Panc1 (cell line): ENCODE measurements around the gene DOK6. TPM values are rescaled to one million over a fixed set of nuclear protein-coding genes. Genes with fewer than 3 reads are reported as not detected.
"Not testable (repeated sequence)": the region's sequence is repeated elsewhere in the genome, so short reads cannot be mapped to it uniquely, and the experiment has no call there.

ENCODE experiments used
- ATAC-seq: fragments of 200-7000 bp; cut with Tn5 transposase; 2 replicates; pipeline ENCODE4 v1.9.1; 2020; ENCODE audit warnings: mild to moderate bottlenecking, moderate library complexity
- BruUV-seq: library from RNA; stranded (reverse); fragments of 400-500 nt; replicated peaks from 2 replicates; lab custom pipeline; 2021; lab: Mats Ljungman, UMichigan
- CTCF ChIA-PET: fragments of 300-600 bp; sonication (Branson Sonifier 250); formaldehyde crosslinking; loops from one replicate; lab custom pipeline; 2022; ENCODE audit warnings: antibody characterized with exemption; lab: Charles Lee
- POLR2A ChIA-PET: fragments of 300-600 bp; sonication (Branson Sonifier 250); formaldehyde crosslinking; loops from one replicate; lab custom pipeline; 2022; ENCODE audit warnings: antibody characterized with exemption; lab: Charles Lee
- DNase-seq: peaks from one replicate; pipeline ENCODE4 v3.0.0-alpha.2; 2010; ENCODE audit warnings: low read depth, low spot score
- H3K27ac ChIP-seq: 2 replicates; pipeline ENCODE4 v1.5.1; 2011; ENCODE audit warnings: mild to moderate bottlenecking, low read length, inconsistent platforms
- H3K27me3 ChIP-seq: fragments of 200-500 bp; sonication (Bioruptor generic); 2 replicates; pipeline ENCODE4 v1.6.0; 2014; ENCODE audit warnings: low read length, inconsistent platforms; ENCODE audit not compliant: control insufficient read depth, insufficient read depth
- H3K36me3 ChIP-seq: fragments of 200-500 bp; sonication (Bioruptor generic); 2 replicates; pipeline ENCODE4 v1.5.1; 2014; ENCODE audit warnings: inconsistent platforms, mild to moderate bottlenecking, low read length, moderate library complexity; ENCODE audit not compliant: control insufficient read depth, insufficient read depth
- H3K4me1 ChIP-seq: 2 replicates; pipeline ENCODE4 v1.5.1; 2011; ENCODE audit warnings: inconsistent platforms, mild to moderate bottlenecking, low read length, moderate library complexity; ENCODE audit not compliant: control insufficient read depth, insufficient read depth
- H3K4me3 ChIP-seq, 2 experiments: 2 replicates each; pipeline ENCODE4 v1.5.1; 2011 to 2012; ENCODE audit warnings: low read depth in 2 of 2, low read length in 2 of 2, mild to moderate bottlenecking in 2 of 2, inconsistent platforms in 1 of 2, moderate library complexity in 1 of 2
- H3K9me3 ChIP-seq: fragments of 200-500 bp; sonication (Bioruptor generic); 2 replicates; pipeline ENCODE4 v1.5.1; 2014; ENCODE audit warnings: low read depth, mild to moderate bottlenecking, inconsistent platforms, low read length, moderate library complexity; ENCODE audit not compliant: control insufficient read depth, insufficient read depth
- POLR2AphosphoS5 ChIP-seq: IDR thresholded peaks from 2 replicates; pipeline ENCODE4 v1.6.1; 2012; ENCODE audit warnings: mild to moderate bottlenecking, low read depth, low read length, moderate library complexity
- SIN3A ChIP-seq: IDR thresholded peaks from 2 replicates; pipeline ENCODE4 v1.6.1; 2012; ENCODE audit warnings: low read depth, mild to moderate bottlenecking, low read length, moderate library complexity, borderline replicate concordance; ENCODE audit not compliant: insufficient read depth
- TCF7L2 ChIP-seq: IDR thresholded peaks from 2 replicates; pipeline ENCODE4 v1.6.1; 2011; ENCODE audit warnings: mild to moderate bottlenecking, low read depth, low read length, inconsistent platforms
- in situ Hi-C: cut with HindIII; loops from 2 replicates; pipeline ENCODE4 v1.10.0; 2016; ENCODE audit warnings: low sequenced_read_pairs, low pct_unique_long_range_greater_than_20kb
- intact Hi-C: fragments of 100-400 bp; cut with micrococcal nuclease; formaldehyde crosslinking; loops from one replicate; pipeline ENCODE4 v1.10.0; 2022; ENCODE audit not compliant: unreplicated experiment
- total RNA-seq: library from RNA; stranded (reverse); gene quantifications from one replicate; pipeline ENCODE4 v1.2.1, GENCODE V29; 2021; ENCODE audit not compliant: unreplicated experiment
- TF ChIP-seq, protein P1 (sequence below), 2 experiments: IDR thresholded peaks; 2 replicates each; pipeline ENCODE4 v1.6.1; 2011 to 2012; ENCODE audit warnings: low read depth in 2 of 2, control low read depth in 1 of 2, low read length in 1 of 2, mild to moderate bottlenecking in 1 of 2, moderate library complexity in 1 of 2; ENCODE audit not compliant: insufficient read depth in 1 of 2
- TF ChIP-seq, protein P2 (sequence below): fragments of 450-650 bp; IDR thresholded peaks from 2 replicates; pipeline ENCODE4 v1.5.1; 2017; ENCODE audit warnings: mild to moderate bottlenecking

DOK6 gene
- total RNA-seq, 1 experiment from 2014 or later, result not detected

DNA sequence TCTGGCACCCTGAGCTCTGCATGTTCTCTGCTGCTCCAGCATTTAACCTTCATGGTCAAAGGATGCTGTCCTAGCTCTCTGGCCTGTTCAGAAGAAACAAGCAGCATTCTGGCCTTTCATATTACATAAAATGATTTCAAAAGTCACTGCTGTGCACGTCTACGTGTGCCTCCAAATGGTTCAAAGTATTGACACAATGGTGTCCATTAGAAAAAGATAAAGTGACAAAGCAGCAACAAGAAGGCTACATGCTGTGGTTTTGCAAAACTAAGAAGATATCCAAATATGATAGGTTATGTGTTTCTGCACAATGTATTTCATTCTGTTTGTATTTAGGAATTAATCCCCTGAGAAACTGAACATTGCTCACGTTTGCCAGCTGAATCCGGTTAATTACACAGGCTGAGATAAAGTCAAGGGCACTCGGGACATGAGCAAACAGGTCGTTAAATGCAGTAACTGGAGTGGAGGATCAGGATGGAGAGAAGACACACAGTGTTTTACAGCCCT is 258.5 kb downstream of the DOK6 start:
- no peak for TF ChIP-seq TCF7L2
- TF ChIP-seq, protein P1, sequence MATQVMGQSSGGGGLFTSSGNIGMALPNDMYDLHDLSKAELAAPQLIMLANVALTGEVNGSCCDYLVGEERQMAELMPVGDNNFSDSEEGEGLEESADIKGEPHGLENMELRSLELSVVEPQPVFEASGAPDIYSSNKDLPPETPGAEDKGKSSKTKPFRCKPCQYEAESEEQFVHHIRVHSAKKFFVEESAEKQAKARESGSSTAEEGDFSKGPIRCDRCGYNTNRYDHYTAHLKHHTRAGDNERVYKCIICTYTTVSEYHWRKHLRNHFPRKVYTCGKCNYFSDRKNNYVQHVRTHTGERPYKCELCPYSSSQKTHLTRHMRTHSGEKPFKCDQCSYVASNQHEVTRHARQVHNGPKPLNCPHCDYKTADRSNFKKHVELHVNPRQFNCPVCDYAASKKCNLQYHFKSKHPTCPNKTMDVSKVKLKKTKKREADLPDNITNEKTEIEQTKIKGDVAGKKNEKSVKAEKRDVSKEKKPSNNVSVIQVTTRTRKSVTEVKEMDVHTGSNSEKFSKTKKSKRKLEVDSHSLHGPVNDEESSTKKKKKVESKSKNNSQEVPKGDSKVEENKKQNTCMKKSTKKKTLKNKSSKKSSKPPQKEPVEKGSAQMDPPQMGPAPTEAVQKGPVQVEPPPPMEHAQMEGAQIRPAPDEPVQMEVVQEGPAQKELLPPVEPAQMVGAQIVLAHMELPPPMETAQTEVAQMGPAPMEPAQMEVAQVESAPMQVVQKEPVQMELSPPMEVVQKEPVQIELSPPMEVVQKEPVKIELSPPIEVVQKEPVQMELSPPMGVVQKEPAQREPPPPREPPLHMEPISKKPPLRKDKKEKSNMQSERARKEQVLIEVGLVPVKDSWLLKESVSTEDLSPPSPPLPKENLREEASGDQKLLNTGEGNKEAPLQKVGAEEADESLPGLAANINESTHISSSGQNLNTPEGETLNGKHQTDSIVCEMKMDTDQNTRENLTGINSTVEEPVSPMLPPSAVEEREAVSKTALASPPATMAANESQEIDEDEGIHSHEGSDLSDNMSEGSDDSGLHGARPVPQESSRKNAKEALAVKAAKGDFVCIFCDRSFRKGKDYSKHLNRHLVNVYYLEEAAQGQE (IDR thresholded peaks at IDR 0.05; ENCODE audit: insufficient read depth in 1 of 2, low read depth in 2 of 2, low read length in 1 of 2), result no peak
- no peak for TF ChIP-seq SIN3A
- TF ChIP-seq POLR2AphosphoS5, result no peak
- TF ChIP-seq, protein P2, sequence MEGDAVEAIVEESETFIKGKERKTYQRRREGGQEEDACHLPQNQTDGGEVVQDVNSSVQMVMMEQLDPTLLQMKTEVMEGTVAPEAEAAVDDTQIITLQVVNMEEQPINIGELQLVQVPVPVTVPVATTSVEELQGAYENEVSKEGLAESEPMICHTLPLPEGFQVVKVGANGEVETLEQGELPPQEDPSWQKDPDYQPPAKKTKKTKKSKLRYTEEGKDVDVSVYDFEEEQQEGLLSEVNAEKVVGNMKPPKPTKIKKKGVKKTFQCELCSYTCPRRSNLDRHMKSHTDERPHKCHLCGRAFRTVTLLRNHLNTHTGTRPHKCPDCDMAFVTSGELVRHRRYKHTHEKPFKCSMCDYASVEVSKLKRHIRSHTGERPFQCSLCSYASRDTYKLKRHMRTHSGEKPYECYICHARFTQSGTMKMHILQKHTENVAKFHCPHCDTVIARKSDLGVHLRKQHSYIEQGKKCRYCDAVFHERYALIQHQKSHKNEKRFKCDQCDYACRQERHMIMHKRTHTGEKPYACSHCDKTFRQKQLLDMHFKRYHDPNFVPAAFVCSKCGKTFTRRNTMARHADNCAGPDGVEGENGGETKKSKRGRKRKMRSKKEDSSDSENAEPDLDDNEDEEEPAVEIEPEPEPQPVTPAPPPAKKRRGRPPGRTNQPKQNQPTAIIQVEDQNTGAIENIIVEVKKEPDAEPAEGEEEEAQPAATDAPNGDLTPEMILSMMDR, result no peak
- intact Hi-C loops, result no loop called here
- DNase-seq, result no peak
- H3K9me3 ChIP-seq, result no peaks in the 10 kb centered on the region
- no peaks in the 10 kb centered on the region for H3K27me3 ChIP-seq
- no peaks in the 10 kb centered on the region for H3K4me1 ChIP-seq
- ChIA-PET POLR2A (no interaction called here), CTCF (no interaction called here)
- no peak overlapping the region for H3K27ac ChIP-seq
- in situ Hi-C loops, result no loop called here
- no peak overlapping the region for H3K4me3 ChIP-seq
- BruUV-seq, result no TSS peak
- no peaks in the 10 kb centered on the region for H3K36me3 ChIP-seq
- ATAC-seq, result no peak

- DNase-seq, H3K27me3 ChIP-seq, POLR2A ChIA-PET, in situ Hi-C loops, CTCF ChIA-PET, ATAC-seq, H3K4me1 ChIP-seq, H3K9me3 ChIP-seq, H3K4me3 ChIP-seq, intact Hi-C loops, BruUV-seq, H3K36me3 ChIP-seq, H3K27ac ChIP-seq: not testable (repeated sequence)
Measured at GRCh38 chr18:69662090-69662489, 261.4 kb downstream of the DOK6 start.

- Histone ChIP-seq H3K9me3 (no peaks in the 10 kb centered on the region), H3K27me3 (no peaks in the 10 kb centered on the region), H3K36me3 (no peaks in the 10 kb centered on the region), H3K4me3 (no peak overlapping the region), H3K4me1 (no peaks in the 10 kb centered on the region), H3K27ac (no peak overlapping the region)
- in situ Hi-C loops (no loop called here), intact Hi-C loops (no loop called here)
- ChIA-PET POLR2A (no interaction called here), CTCF (no interaction called here)
- DNase-seq, result no peak
- no TSS peak for BruUV-seq
- TF ChIP-seq, protein P2, result no peak
- TF ChIP-seq TCF7L2, result no peak
- no peak for TF ChIP-seq POLR2AphosphoS5
- TF ChIP-seq, protein P1 (IDR thresholded peaks at IDR 0.05; ENCODE audit: insufficient read depth in 1 of 2, low read depth in 2 of 2, low read length in 1 of 2), result no peak
- TF ChIP-seq SIN3A, result no peak
- ATAC-seq, result no peak
Measured at GRCh38 chr18:69664399-69664798, 263.7 kb downstream of the DOK6 start.
